Loucy (cell line): Measurements from ENCODE around the gene HSPB9.
A peak's percentile ranks its signal among the peaks of the same experiment; 100 is the strongest.

ENCODE experiments used
- H2AFZ ChIP-seq: fragments of 200-600 bp; sonication (generic); 2 replicates; pipeline ENCODE4 v1.6.0; 2016; ENCODE audit warnings: antibody characterized with exemption, mild to moderate bottlenecking, low read length, moderate library complexity
- H3F3A ChIP-seq: fragments of 200-600 bp; 2 replicates; pipeline ENCODE4 v1.6.0; 2016; ENCODE audit warnings: antibody characterized with exemption, low read depth, mild to moderate bottlenecking
- H3K27me3 ChIP-seq: fragments of 200-600 bp; sonication (generic); 2 replicates; pipeline ENCODE4 v1.6.1; 2014; ENCODE audit warnings: low read length, mild to moderate bottlenecking; ENCODE audit not compliant: insufficient read depth, poor library complexity, severe bottlenecking
- H3K36me3 ChIP-seq: fragments of 200-600 bp; sonication (generic); 2 replicates; pipeline ENCODE4 v1.6.1; 2016; ENCODE audit warnings: low read length; ENCODE audit not compliant: insufficient read depth
- H3K4me1 ChIP-seq: fragments of 200-600 bp; sonication (generic); 2 replicates; pipeline ENCODE4 v1.5.1; 2014; ENCODE audit warnings: low read length, mild to moderate bottlenecking; ENCODE audit not compliant: insufficient read depth, poor library complexity, severe bottlenecking
- H3K4me2 ChIP-seq: fragments of 200-600 bp; sonication (generic); 2 replicates; pipeline ENCODE4 v1.6.0; 2014; ENCODE audit warnings: antibody characterized with exemption, low read length, low read depth, mild to moderate bottlenecking; ENCODE audit not compliant: poor library complexity, severe bottlenecking
- H3K4me3 ChIP-seq: fragments of 200-600 bp; sonication (generic); 2 replicates; pipeline ENCODE4 v1.5.1; 2014; ENCODE audit warnings: low read length, mild to moderate bottlenecking, mixed read lengths; ENCODE audit not compliant: poor library complexity, severe bottlenecking
- H3K79me2 ChIP-seq: fragments of 200-600 bp; sonication (generic); 2 replicates; pipeline ENCODE4 v1.6.1; 2014; ENCODE audit warnings: low read length; ENCODE audit not compliant: insufficient read depth
- H3K9ac ChIP-seq: fragments of 200-600 bp; sonication (generic); 2 replicates; pipeline ENCODE4 v1.6.0; 2014; ENCODE audit warnings: mild to moderate bottlenecking, low read depth, low read length, moderate library complexity; ENCODE audit not compliant: poor library complexity, severe bottlenecking
- H3K9me2 ChIP-seq: fragments of 200-600 bp; sonication (generic); replicated peaks from 2 replicates; pipeline ENCODE4 v1.6.1; 2016; ENCODE audit warnings: low read depth, low read length, mixed read lengths
- H3K9me3 ChIP-seq: fragments of 200-600 bp; sonication (generic); 2 replicates; pipeline ENCODE4 v1.6.1; 2014; ENCODE audit warnings: mild to moderate bottlenecking, antibody characterized with exemption, low read length, low read depth; ENCODE audit not compliant: insufficient read depth
- H4K20me1 ChIP-seq: fragments of 200-600 bp; sonication (generic); 2 replicates; pipeline ENCODE4 v1.6.0; 2014; ENCODE audit warnings: antibody characterized with exemption, low read length, mild to moderate bottlenecking; ENCODE audit not compliant: insufficient read depth, poor library complexity, severe bottlenecking
- CTCF ChIP-seq: fragments of 200-600 bp; sonication (generic); conservative IDR thresholded peaks from 2 replicates; pipeline ENCODE4 v1.5.1; 2014; ENCODE audit warnings: mild to moderate bottlenecking, antibody characterized with exemption, low read length
- EZH2phosphoT487 ChIP-seq: fragments of 200-600 bp; IDR thresholded peaks from 2 replicates; pipeline ENCODE4 v1.6.1; 2018; ENCODE audit warnings: antibody characterized with exemption, mild to moderate bottlenecking, moderate library complexity, borderline replicate concordance

HSPB9 gene

GRCh38 chr17:42094375-42095069 is 28.1 kb upstream of the HSPB9 start:
- Histone ChIP-seq H3K36me3 (no peaks in the 10 kb centered on the region), H3K4me3 (no peak overlapping the region), H3K9me2 (no peaks in the 10 kb centered on the region), H4K20me1 (no peaks in the 10 kb centered on the region), H2AFZ (no peak overlapping the region), H3K27me3 (no peaks in the 10 kb centered on the region), H3K79me2 (no peaks in the 10 kb centered on the region), H3F3A (no peaks in the 10 kb centered on the region), H3K4me2 (no peak overlapping the region), H3K9me3 (no peaks in the 10 kb centered on the region), H3K4me1 (peaks cover 5% of the 10 kb centered on the region), H3K9ac (no peak overlapping the region)
- TF ChIP-seq CTCF = no peak
- no peak for TF ChIP-seq EZH2phosphoT487

- H3K9me2 ChIP-seq = no peaks in the 10 kb centered on the region
- H3F3A ChIP-seq = no peaks in the 10 kb centered on the region
- H3K4me3 ChIP-seq = no peak overlapping the region
- no peak overlapping the region for H3K4me2 ChIP-seq
- H3K36me3 ChIP-seq = no peaks in the 10 kb centered on the region
- H2AFZ ChIP-seq = no peak overlapping the region
- H4K20me1 ChIP-seq = no peaks in the 10 kb centered on the region
- peaks cover 5% of the 10 kb centered on the region for H3K4me1 ChIP-seq
- TF ChIP-seq CTCF = peak; percentile 23; the same call in 1 of the 2 replicates
- TF ChIP-seq EZH2phosphoT487 = no peak
- no peaks in the 10 kb centered on the region for H3K27me3 ChIP-seq
- H3K79me2 ChIP-seq = no peaks in the 10 kb centered on the region
- H3K9me3 ChIP-seq = no peaks in the 10 kb centered on the region
- no peak overlapping the region for H3K9ac ChIP-seq
These were observed 26.1 kb upstream of the HSPB9 start for GRCh38 chr17:42096360-42097111.

- Histone ChIP-seq H4K20me1 (no peaks in the 10 kb centered on the region), H2AFZ (no peak within 1 kb of the TSS), H3K4me1 (peaks cover under 1% of the 10 kb centered on the region), H3K36me3 (no peaks in the 10 kb centered on the region), H3K9me3 (no peaks in the 10 kb centered on the region), H3F3A (no peaks in the 10 kb centered on the region), H3K9me2 (no peaks in the 10 kb centered on the region), H3K9ac (no peak within 1 kb of the TSS), H3K27me3 (no peaks in the 10 kb centered on the region), H3K79me2 (no peaks in the 10 kb centered on the region), H3K4me3 (no peak within 1 kb of the TSS), H3K4me2 (no peak within 1 kb of the TSS)
- no peak for TF ChIP-seq EZH2phosphoT487
- TF ChIP-seq CTCF = no peak
These were observed 24.6 kb upstream of the HSPB9 start, which contains the start of gene ZNF385C for GRCh38 chr17:42097691-42098631. Gene ZNF385C, minus strand, starts transcription at chr17:42098473. Its CDS starts 35,417 bp downstream, at chr17:42063056.
